Astrocyte (in vitro differentiated cells and primary cell): Measurements from ENCODE around the gene PLEKHM3.

ENCODE experiments used
- EZH2 ChIP-seq: IDR thresholded peaks from 2 replicates; pipeline ENCODE4 v1.6.1; 2012; ENCODE audit warnings: mild to moderate bottlenecking, low read length, inconsistent platforms; ENCODE audit not compliant: insufficient read depth
- TF ChIP-seq, protein P1 (sequence below): IDR thresholded peaks from 2 replicates; pipeline ENCODE4 v1.5.1; 2011; ENCODE audit warnings: low read depth, mild to moderate bottlenecking, inconsistent platforms, low read length, moderate library complexity; ENCODE audit not compliant: insufficient read depth

DNA sequence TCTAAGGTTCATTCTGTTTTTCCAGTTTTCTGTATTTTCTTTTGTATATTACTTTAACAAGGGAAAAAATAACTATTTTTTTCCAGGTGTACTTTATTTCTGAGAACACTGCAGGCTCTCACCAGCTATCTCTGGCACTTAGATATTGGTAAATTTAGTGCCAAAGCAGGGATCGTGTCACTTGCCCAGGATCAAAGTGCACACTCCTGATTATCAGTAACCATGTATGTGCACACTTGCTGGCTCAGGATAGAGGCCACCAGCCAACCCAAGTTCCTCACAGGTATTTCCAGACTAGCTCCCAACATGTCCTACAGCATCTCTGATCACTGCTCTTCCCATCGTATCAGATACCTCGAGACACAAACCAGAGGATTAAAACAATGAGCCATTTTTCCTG, 249.9 kb downstream of the PLEKHM3 start:
- TF ChIP-seq, protein P1, sequence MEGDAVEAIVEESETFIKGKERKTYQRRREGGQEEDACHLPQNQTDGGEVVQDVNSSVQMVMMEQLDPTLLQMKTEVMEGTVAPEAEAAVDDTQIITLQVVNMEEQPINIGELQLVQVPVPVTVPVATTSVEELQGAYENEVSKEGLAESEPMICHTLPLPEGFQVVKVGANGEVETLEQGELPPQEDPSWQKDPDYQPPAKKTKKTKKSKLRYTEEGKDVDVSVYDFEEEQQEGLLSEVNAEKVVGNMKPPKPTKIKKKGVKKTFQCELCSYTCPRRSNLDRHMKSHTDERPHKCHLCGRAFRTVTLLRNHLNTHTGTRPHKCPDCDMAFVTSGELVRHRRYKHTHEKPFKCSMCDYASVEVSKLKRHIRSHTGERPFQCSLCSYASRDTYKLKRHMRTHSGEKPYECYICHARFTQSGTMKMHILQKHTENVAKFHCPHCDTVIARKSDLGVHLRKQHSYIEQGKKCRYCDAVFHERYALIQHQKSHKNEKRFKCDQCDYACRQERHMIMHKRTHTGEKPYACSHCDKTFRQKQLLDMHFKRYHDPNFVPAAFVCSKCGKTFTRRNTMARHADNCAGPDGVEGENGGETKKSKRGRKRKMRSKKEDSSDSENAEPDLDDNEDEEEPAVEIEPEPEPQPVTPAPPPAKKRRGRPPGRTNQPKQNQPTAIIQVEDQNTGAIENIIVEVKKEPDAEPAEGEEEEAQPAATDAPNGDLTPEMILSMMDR: no peak
- TF ChIP-seq EZH2: no peak
